ENCODE results near the gene MTA3.

DNA sequence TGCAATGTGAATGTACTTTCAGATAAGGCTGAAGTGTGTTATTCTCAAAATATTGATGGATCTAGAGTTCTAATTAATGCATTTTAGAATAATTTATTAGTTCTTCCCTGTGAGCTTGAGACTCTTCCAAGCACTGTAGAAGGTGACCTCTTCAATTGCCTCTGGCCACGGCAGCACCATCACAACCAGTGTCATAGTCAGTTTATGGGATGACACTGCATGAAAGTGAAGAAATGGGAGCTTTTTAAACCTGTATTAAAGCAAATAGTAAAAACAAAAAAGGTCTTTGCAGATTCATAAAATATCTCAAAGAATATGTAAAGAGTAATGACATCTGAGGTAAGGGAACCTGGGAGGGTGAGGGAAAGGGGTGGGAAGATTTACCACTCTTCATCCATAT lies 143.5 kb downstream of the MTA3 start:
- TF ChIP-seq CTCF (IDR thresholded peaks at IDR 0.05) = no peak
- TF ChIP-seq EZH2 (IDR thresholded peaks at IDR 0.05) = no peak
- TF ChIP-seq EZH2phosphoT487 (IDR thresholded peaks at IDR 0.05) = no peak
